ENCODE measurements around the gene PMPCB. TPM values are rescaled to one million over a fixed set of nuclear protein-coding genes. Genes with fewer than 3 reads are reported as not detected.
"Not testable (repeated sequence)": the region's sequence is repeated elsewhere in the genome, so short reads cannot be mapped to it uniquely, and the experiment has no call there.

PMPCB gene
- total RNA-seq (2014; rRNA removed; shearing (Covaris generic)), result 86.0 and 101 TPM in 2 replicates

- DNase-seq (ENCODE audit: low spot score), result peak; percentile 93
Measured at GRCh38 chr7:103296901-103297836, at the start of gene PMPCB. Gene PMPCB (plus strand): TSS chr7:103297435. CDS start chr7:103297460, 25 bp downstream.

GRCh38 chr7:103253699-103254506 is 43.3 kb upstream of the PMPCB start:
- not testable (repeated sequence) for DNase-seq (ENCODE audit: low spot score)

GRCh38 chr7:103264054-103264453 is 33.2 kb upstream of the PMPCB start:
- not testable (repeated sequence) for DNase-seq (ENCODE audit: low spot score)

- not testable (repeated sequence) for DNase-seq (ENCODE audit: low spot score)
Measured at GRCh38 chr7:103266229-103266628, 31.0 kb upstream of the PMPCB start.

GRCh38 chr7:103273374-103273773 is 23.9 kb upstream of the PMPCB start:
- not testable (repeated sequence) for DNase-seq (ENCODE audit: low spot score)

- not testable (repeated sequence) for DNase-seq (ENCODE audit: low spot score)
Measured at GRCh38 chr7:103274867-103275266, 22.4 kb upstream of the PMPCB start.

GRCh38 chr7:103278195-103278594 is 19.0 kb upstream of the PMPCB start:
- not testable (repeated sequence) for DNase-seq (ENCODE audit: low spot score)

GRCh38 chr7:103279636-103279962 is 17.6 kb upstream of the PMPCB start:
- DNase-seq (ENCODE audit: low spot score), result peak; percentile 9

GRCh38 chr7:103279963-103280802 is 17.1 kb upstream of the PMPCB start:
- peak; percentile 67 for DNase-seq (ENCODE audit: low spot score)

GRCh38 chr7:103280803-103281155 is 16.5 kb upstream of the PMPCB start:
- DNase-seq (ENCODE audit: low spot score), result not testable (repeated sequence)

- DNase-seq (ENCODE audit: low spot score), result not testable (repeated sequence)
Measured at GRCh38 chr7:103282802-103283427, 14.3 kb upstream of the PMPCB start.

- no peak for DNase-seq (ENCODE audit: low spot score)
Measured at GRCh38 chr7:103292122-103292521, 5.1 kb upstream of the PMPCB start.

GRCh38 chr7:103293526-103293925 is 3.7 kb upstream of the PMPCB start:
- DNase-seq (ENCODE audit: low spot score), result no peak

GRCh38 chr7:103297837-103298179 is 573 bp downstream of the PMPCB start:
- DNase-seq (ENCODE audit: low spot score), result no peak

GRCh38 chr7:103299660-103300059 is 2.4 kb downstream of the PMPCB start:
- DNase-seq (ENCODE audit: low spot score), result no peak

GRCh38 chr7:103301441-103301840 is 4.2 kb downstream of the PMPCB start:
- DNase-seq (ENCODE audit: low spot score), result no peak

- no peak for DNase-seq (ENCODE audit: low spot score)
Measured at GRCh38 chr7:103307503-103308231, 10.4 kb downstream of the PMPCB start.

GRCh38 chr7:103314852-103315251 is 17.6 kb downstream of the PMPCB start:
- DNase-seq (ENCODE audit: low spot score), result no peak

GRCh38 chr7:103316380-103316941 is 19.2 kb downstream of the PMPCB start:
- no peak for DNase-seq (ENCODE audit: low spot score)

- no peak for DNase-seq (ENCODE audit: low spot score)
Measured at GRCh38 chr7:103317009-103317408, 19.8 kb downstream of the PMPCB start.

Data from H4 (cell line).